Trophoblast cell (in vitro differentiated cells and primary cell): ENCODE results near the gene FANCB.

Source experiments
- DNase-seq, 2 donors: peaks; one replicate each; pipeline ENCODE4 v3.0.0-alpha.2; 2016
- H2AFZ ChIP-seq: 2 replicates; pipeline ENCODE4 v1.6.1; 2013; ENCODE audit warnings: low read length, moderate library complexity, mild to moderate bottlenecking; ENCODE audit not compliant: insufficient read depth, poor library complexity
- H2AK5ac ChIP-seq: 2 replicates; pipeline ENCODE4 v1.6.1; 2013; ENCODE audit warnings: mild to moderate bottlenecking, low read length
- H2BK120ac ChIP-seq: 2 replicates; pipeline ENCODE4 v1.6.1; 2013; ENCODE audit warnings: low read length, mild to moderate bottlenecking, moderate library complexity; ENCODE audit not compliant: insufficient read depth, poor library complexity
- H2BK12ac ChIP-seq: 2 replicates; pipeline ENCODE4 v1.6.1; 2013; ENCODE audit warnings: mild to moderate bottlenecking, low read length, moderate library complexity
- H2BK5ac ChIP-seq: 2 replicates; pipeline ENCODE4 v1.6.1; 2013; ENCODE audit warnings: low read length, low read depth, moderate library complexity, mild to moderate bottlenecking; ENCODE audit not compliant: poor library complexity
- H3K14ac ChIP-seq: 2 replicates; pipeline ENCODE4 v1.6.1; 2013; ENCODE audit warnings: mild to moderate bottlenecking, low read length
- H3K18ac ChIP-seq: 2 replicates; pipeline ENCODE4 v1.6.1; 2013; ENCODE audit warnings: mild to moderate bottlenecking, low read length
- H3K23ac ChIP-seq: 2 replicates; pipeline ENCODE4 v1.6.1; 2013; ENCODE audit warnings: low read length
- H3K27ac ChIP-seq: 2 replicates; pipeline ENCODE4 v1.5.1; 2013; ENCODE audit warnings: low read depth, mild to moderate bottlenecking, inconsistent platforms, low read length, moderate library complexity
- H3K27me3 ChIP-seq: 2 replicates; pipeline ENCODE4 v1.6.1; 2013; ENCODE audit warnings: inconsistent platforms, mild to moderate bottlenecking, low read length, moderate library complexity; ENCODE audit not compliant: insufficient read depth
- H3K36me3 ChIP-seq, 2 experiments: 1 replicate in 1 of 2; 2 replicates in 1 of 2; pipeline ENCODE4 v1.6.1; 2013; ENCODE audit warnings: low read length in 2 of 2, mild to moderate bottlenecking in 2 of 2, moderate library complexity in 1 of 2; ENCODE audit not compliant: insufficient read depth in 2 of 2, control insufficient read depth in 1 of 2
- H3K4ac ChIP-seq: 2 replicates; pipeline ENCODE4 v1.6.1; 2013; ENCODE audit warnings: low read depth, mild to moderate bottlenecking, low read length, moderate library complexity
- H3K4me1 ChIP-seq, 2 experiments: 1 replicate in 1 of 2; 2 replicates in 1 of 2; pipeline ENCODE4 v1.6.1; 2013; ENCODE audit warnings: low read length in 2 of 2, mild to moderate bottlenecking in 2 of 2, moderate library complexity in 1 of 2; ENCODE audit not compliant: insufficient read depth in 2 of 2, control insufficient read depth in 1 of 2
- H3K4me2 ChIP-seq: 2 replicates; pipeline ENCODE4 v1.6.1; 2013; ENCODE audit warnings: inconsistent platforms, mild to moderate bottlenecking, low read length, moderate library complexity
- H3K4me3 ChIP-seq: 2 replicates; pipeline ENCODE4 v1.5.1; 2013; ENCODE audit warnings: mild to moderate bottlenecking, low read depth, low read length, inconsistent platforms
- H3K79me1 ChIP-seq: one replicate; pipeline ENCODE4 v1.6.1; 2013; ENCODE audit warnings: low read length
- H3K79me2 ChIP-seq: 2 replicates; pipeline ENCODE4 v1.6.1; 2013; ENCODE audit warnings: low read length, mild to moderate bottlenecking; ENCODE audit not compliant: control insufficient read depth, insufficient read depth, poor library complexity
- H3K9ac ChIP-seq: 2 replicates; pipeline ENCODE4 v1.6.1; 2013; ENCODE audit warnings: mild to moderate bottlenecking, low read length
- H3K9me3 ChIP-seq: 2 replicates; pipeline ENCODE4 v1.6.1; 2013; ENCODE audit warnings: low read depth, mild to moderate bottlenecking, control low read depth, inconsistent platforms, low read length; ENCODE audit not compliant: insufficient read depth
- H4K12ac ChIP-seq: 2 replicates; pipeline ENCODE4 v1.6.1; 2013; ENCODE audit warnings: low read depth, mild to moderate bottlenecking, low read length, moderate library complexity
- H4K8ac ChIP-seq: 2 replicates; pipeline ENCODE4 v1.6.1; 2013; ENCODE audit warnings: low read depth, mild to moderate bottlenecking, low read length, moderate library complexity
- H4K91ac ChIP-seq: one replicate; pipeline ENCODE4 v1.6.1; 2013; ENCODE audit warnings: low read depth, mild to moderate bottlenecking, low read length, moderate library complexity
- WGBS: extraction: QIAGEN DNeasy Blood & Tissue Kit; methylation state at CpG from one replicate; pipeline ENCODE4 v1.1.7; 2013; ENCODE audit warnings: missing lambda C conversion rate; ENCODE audit not compliant: insufficient read length, insufficient coverage; ENCODE audit errors: extremely low coverage; 5-methylcytosine and 5-hydroxymethylcytosine counted together

Gene FANCB

GRCh38 chrX:14916017-14916674 is 43.3 kb upstream of the FANCB start:
- H2AFZ ChIP-seq: no peak overlapping the region

GRCh38 chrX:14915596-14915995 is 42.7 kb upstream of the FANCB start:
- Histone ChIP-seq H3K18ac (no peak overlapping the region), H4K8ac (no peak overlapping the region), H3K4me1 (peaks cover 4 to 7% of the 10 kb centered on the region in 2 experiments), H3K23ac (no peak overlapping the region), H4K91ac (no peak overlapping the region), H2BK5ac (no peak overlapping the region), H2BK12ac (no peak overlapping the region), H3K14ac (no peak overlapping the region), H3K27ac (no peak overlapping the region), H3K4me2 (no peak overlapping the region), H3K9ac (no peak overlapping the region), H3K27me3 (no peaks in the 10 kb centered on the region), H3K4me3 (no peak overlapping the region), H3K79me1 (no peaks in the 10 kb centered on the region), H2BK120ac (no peak overlapping the region), H3K4ac (no peak overlapping the region), H3K79me2 (no peaks in the 10 kb centered on the region), H4K12ac (no peak overlapping the region), H2AK5ac (no peak overlapping the region), H3K9me3 (no peaks in the 10 kb centered on the region), H3K36me3 (peaks cover 4 to 9% of the 10 kb centered on the region in 2 experiments), H2AFZ (no peak overlapping the region)
- no CpG with 5 or more reads among the region's 3 CpGs for WGBS
- no peak for DNase-seq

More at GRCh38 chrX:14916017-14916674, 43.3 kb upstream of the FANCB start:
- H3K4me1 ChIP-seq: peaks cover 4 to 7% of the 10 kb centered on the region in 2 experiments
- H2BK12ac ChIP-seq: no peak overlapping the region
- no peak overlapping the region for H3K27ac ChIP-seq
- H3K9ac ChIP-seq: no peak overlapping the region
- WGBS: no CpG with 5 or more reads among the region's 3 CpGs
- DNase-seq: no peak
- no peak overlapping the region for H3K23ac ChIP-seq
- no peak overlapping the region for H3K14ac ChIP-seq
- no peak overlapping the region for H2AK5ac ChIP-seq
- H3K79me1 ChIP-seq: no peaks in the 10 kb centered on the region
- no peak overlapping the region for H4K12ac ChIP-seq
- no peak overlapping the region for H3K4me3 ChIP-seq
- H3K4ac ChIP-seq: no peak overlapping the region
- H2BK120ac ChIP-seq: no peak overlapping the region
- no peaks in the 10 kb centered on the region for H3K79me2 ChIP-seq
- no peaks in the 10 kb centered on the region for H3K9me3 ChIP-seq
- H3K18ac ChIP-seq: no peak overlapping the region
- H3K27me3 ChIP-seq: no peaks in the 10 kb centered on the region
- H4K91ac ChIP-seq: no peak overlapping the region
- H2BK5ac ChIP-seq: no peak overlapping the region
- no peak overlapping the region for H3K4me2 ChIP-seq
- H3K36me3 ChIP-seq: peaks cover 4 to 9% of the 10 kb centered on the region in 2 experiments
- H4K8ac ChIP-seq: no peak overlapping the region

GRCh38 chrX:14913241-14913640 is 40.4 kb upstream of the FANCB start:
- Histone ChIP-seq H3K4ac (no peak overlapping the region), H3K14ac (no peak overlapping the region), H3K4me1 (peaks cover 4 to 7% of the 10 kb centered on the region in 2 experiments), H3K4me2 (no peak overlapping the region), H3K27ac (no peak overlapping the region), H3K4me3 (no peak overlapping the region), H3K36me3 (peaks cover 2 to 4% of the 10 kb centered on the region in 2 experiments), H2BK120ac (no peak overlapping the region), H3K18ac (no peak overlapping the region), H3K9ac (no peak overlapping the region), H3K79me2 (no peaks in the 10 kb centered on the region), H3K79me1 (no peaks in the 10 kb centered on the region), H2BK12ac (no peak overlapping the region), H3K23ac (no peak overlapping the region), H4K91ac (no peak overlapping the region), H3K27me3 (no peaks in the 10 kb centered on the region), H2BK5ac (no peak overlapping the region), H4K12ac (no peak overlapping the region), H2AK5ac (no peak overlapping the region), H2AFZ (no peak overlapping the region), H4K8ac (no peak overlapping the region), H3K9me3 (no peaks in the 10 kb centered on the region)
- WGBS: no CpG with 5 or more reads among the region's 2 CpGs
- DNase-seq: no peak

GRCh38 chrX:14903891-14904290 is 31.0 kb upstream of the FANCB start:
- no peak overlapping the region for H3K9ac ChIP-seq
- no peak overlapping the region for H3K27ac ChIP-seq
- H4K8ac ChIP-seq: no peak overlapping the region
- no peak overlapping the region for H4K12ac ChIP-seq
- H3K9me3 ChIP-seq: no peaks in the 10 kb centered on the region
- H3K4me2 ChIP-seq: no peak overlapping the region
- H3K4ac ChIP-seq: no peak overlapping the region
- no peak overlapping the region for H3K18ac ChIP-seq
- no peak overlapping the region for H3K14ac ChIP-seq
- DNase-seq: no peak
- no peaks in the 10 kb centered on the region for H3K79me2 ChIP-seq
- H3K4me3 ChIP-seq: no peak overlapping the region
- peaks cover 1 to 4% of the 10 kb centered on the region in 2 experiments for H3K36me3 ChIP-seq
- H3K23ac ChIP-seq: no peak overlapping the region
- no peak overlapping the region for H2AK5ac ChIP-seq
- H2BK12ac ChIP-seq: no peak overlapping the region
- no peak overlapping the region for H2AFZ ChIP-seq
- H3K79me1 ChIP-seq: no peaks in the 10 kb centered on the region
- H3K27me3 ChIP-seq: no peaks in the 10 kb centered on the region
- H4K91ac ChIP-seq: no peak overlapping the region
- H2BK120ac ChIP-seq: no peak overlapping the region
- no peak overlapping the region for H2BK5ac ChIP-seq
- no peaks in the 10 kb centered on the region for H3K4me1 ChIP-seq
- WGBS: no CpG with 5 or more reads among the region's 2 CpGs
